Measurements from ENCODE around the gene DTNB.

DTNB gene

DNA sequence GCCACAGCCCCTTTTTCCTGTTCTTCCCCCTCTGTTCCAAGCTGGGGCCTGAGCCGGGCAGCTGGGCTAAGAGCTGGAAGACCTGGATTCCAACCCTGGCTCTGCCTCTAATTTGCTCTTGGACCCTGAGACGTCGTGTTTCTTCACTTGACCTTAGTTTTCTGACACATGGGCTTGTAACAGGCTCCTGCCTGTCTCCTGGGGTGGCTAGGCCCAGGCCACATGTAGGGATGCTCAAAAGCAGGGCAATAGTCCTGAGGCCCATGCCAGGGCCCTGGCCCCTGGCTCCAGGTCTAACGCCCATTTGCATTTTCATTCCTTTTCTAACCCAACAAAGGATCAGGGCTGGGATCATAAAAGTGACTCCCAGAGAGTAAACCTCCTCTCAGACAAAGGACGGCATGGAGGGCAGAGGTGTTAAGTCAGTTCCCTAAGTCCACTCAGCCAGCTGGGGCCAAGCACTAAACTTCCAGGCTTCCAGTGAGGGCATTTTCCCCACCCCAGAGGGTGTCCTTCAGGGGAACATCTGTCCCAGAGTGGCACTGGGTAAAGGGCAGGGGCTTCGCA lies 315.0 kb downstream of the DTNB start:
- Histone ChIP-seq H3K27ac (replicated peaks) (no peak overlapping the region), H3K4me3 (replicated peaks; ENCODE audit: insufficient read depth, low read length) (no peak overlapping the region), H3K27me3 (ENCODE audit: insufficient read depth, poor library complexity, severe bottlenecking) (no peaks in the 10 kb centered on the region)
- TF ChIP-seq SPI1 (IDR thresholded peaks at IDR 0.05; ENCODE audit: borderline replicate concordance, low read depth) = no peak
- no peak for TF ChIP-seq POLR2AphosphoS5 (IDR thresholded peaks at IDR 0.05; ENCODE audit: low read depth)
- TF ChIP-seq, protein P1, sequence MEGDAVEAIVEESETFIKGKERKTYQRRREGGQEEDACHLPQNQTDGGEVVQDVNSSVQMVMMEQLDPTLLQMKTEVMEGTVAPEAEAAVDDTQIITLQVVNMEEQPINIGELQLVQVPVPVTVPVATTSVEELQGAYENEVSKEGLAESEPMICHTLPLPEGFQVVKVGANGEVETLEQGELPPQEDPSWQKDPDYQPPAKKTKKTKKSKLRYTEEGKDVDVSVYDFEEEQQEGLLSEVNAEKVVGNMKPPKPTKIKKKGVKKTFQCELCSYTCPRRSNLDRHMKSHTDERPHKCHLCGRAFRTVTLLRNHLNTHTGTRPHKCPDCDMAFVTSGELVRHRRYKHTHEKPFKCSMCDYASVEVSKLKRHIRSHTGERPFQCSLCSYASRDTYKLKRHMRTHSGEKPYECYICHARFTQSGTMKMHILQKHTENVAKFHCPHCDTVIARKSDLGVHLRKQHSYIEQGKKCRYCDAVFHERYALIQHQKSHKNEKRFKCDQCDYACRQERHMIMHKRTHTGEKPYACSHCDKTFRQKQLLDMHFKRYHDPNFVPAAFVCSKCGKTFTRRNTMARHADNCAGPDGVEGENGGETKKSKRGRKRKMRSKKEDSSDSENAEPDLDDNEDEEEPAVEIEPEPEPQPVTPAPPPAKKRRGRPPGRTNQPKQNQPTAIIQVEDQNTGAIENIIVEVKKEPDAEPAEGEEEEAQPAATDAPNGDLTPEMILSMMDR (IDR thresholded peaks at IDR 0.05; ENCODE audit: insufficient read depth, low read length) = no peak
- DNase-seq (ENCODE audit: low read depth in 1 of 2, low spot score in 1 of 2) = no peak

DNA sequence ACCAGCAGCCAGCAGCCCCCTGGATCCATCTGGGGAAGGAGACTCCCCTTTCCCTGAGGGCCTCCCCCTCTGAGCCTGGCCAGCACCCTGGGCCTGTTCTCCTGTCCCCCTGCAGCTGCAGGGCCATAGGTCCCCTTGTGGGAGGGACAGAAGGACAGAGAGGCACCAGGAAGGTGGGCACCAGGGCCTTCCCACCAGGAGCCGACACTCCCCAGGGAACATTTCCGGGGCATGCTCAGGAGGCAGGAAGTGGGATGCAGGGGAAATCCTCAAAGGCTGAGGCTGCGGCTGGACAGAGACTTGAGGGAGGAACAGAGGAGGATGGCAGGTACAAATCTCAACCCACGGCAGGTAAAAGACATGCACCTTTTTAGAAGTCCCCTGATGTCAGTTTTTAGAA lies 317.3 kb downstream of the DTNB start:
- no peak for TF ChIP-seq SPI1 (IDR thresholded peaks at IDR 0.05; ENCODE audit: borderline replicate concordance, low read depth)
- no peak for TF ChIP-seq GABPA (IDR thresholded peaks at IDR 0.05; ENCODE audit: low read depth)
- no peak for TF ChIP-seq REST (IDR thresholded peaks at IDR 0.05; ENCODE audit: insufficient replicate concordance, low read depth)
- TF ChIP-seq, protein P1 (IDR thresholded peaks at IDR 0.05; ENCODE audit: insufficient read depth, low read length) = no peak
- TF ChIP-seq POLR2AphosphoS5 (IDR thresholded peaks at IDR 0.05; ENCODE audit: low read depth) = no peak
- Histone ChIP-seq H3K27ac (replicated peaks) (no peak overlapping the region), H3K27me3 (ENCODE audit: insufficient read depth, poor library complexity, severe bottlenecking) (no peaks in the 10 kb centered on the region), H3K4me3 (replicated peaks; ENCODE audit: insufficient read depth, low read length) (no peak overlapping the region)
- DNase-seq (ENCODE audit: low read depth in 1 of 2, low spot score in 1 of 2) = no peak

- Histone ChIP-seq H3K4me3 (replicated peaks; ENCODE audit: insufficient read depth, low read length) (no peak overlapping the region), H3K27me3 (ENCODE audit: insufficient read depth, poor library complexity, severe bottlenecking) (no peaks in the 10 kb centered on the region), H3K27ac (replicated peaks) (no peak overlapping the region)
- TF ChIP-seq POLR2AphosphoS5 (IDR thresholded peaks at IDR 0.05; ENCODE audit: low read depth) (no peak), REST (IDR thresholded peaks at IDR 0.05; ENCODE audit: insufficient replicate concordance, low read depth) (no peak), SPI1 (IDR thresholded peaks at IDR 0.05; ENCODE audit: borderline replicate concordance, low read depth) (no peak), GABPA (IDR thresholded peaks at IDR 0.05; ENCODE audit: low read depth) (no peak)
- TF ChIP-seq, protein P1 (IDR thresholded peaks at IDR 0.05; ENCODE audit: insufficient read depth, low read length) = no peak
- no peak for DNase-seq (ENCODE audit: low read depth in 1 of 2, low spot score in 1 of 2)
Measured at GRCh38 chr2:25355270-25355669, 318.1 kb downstream of the DTNB start.

DNA sequence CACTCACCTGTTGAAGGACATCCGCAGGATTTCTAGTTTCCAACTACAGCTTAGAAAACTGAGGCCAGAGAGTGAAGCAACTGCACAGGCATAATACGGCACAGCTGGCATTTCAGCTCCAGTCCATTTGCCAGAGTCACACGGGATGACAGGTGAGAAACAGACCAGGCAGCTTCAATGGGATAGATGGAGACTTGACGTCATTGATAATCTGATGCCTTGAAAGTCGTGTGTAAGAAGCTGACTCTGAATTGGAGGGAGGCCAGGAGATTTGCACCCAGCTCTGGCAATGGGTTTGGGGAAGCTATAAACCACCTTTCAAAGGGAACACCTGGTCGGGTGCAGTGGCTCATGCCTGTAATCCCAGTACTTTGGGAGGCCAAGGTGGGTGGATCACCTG lies 319.3 kb downstream of the DTNB start:
- TF ChIP-seq GABPA (IDR thresholded peaks at IDR 0.05; ENCODE audit: low read depth) = no peak
- TF ChIP-seq SPI1 (IDR thresholded peaks at IDR 0.05; ENCODE audit: borderline replicate concordance, low read depth) = no peak
- no peak for TF ChIP-seq POLR2AphosphoS5 (IDR thresholded peaks at IDR 0.05; ENCODE audit: low read depth)
- TF ChIP-seq, protein P1 (IDR thresholded peaks at IDR 0.05; ENCODE audit: insufficient read depth, low read length) = no peak
- no peak for TF ChIP-seq REST (IDR thresholded peaks at IDR 0.05; ENCODE audit: insufficient replicate concordance, low read depth)
- Histone ChIP-seq H3K27ac (replicated peaks) (no peak overlapping the region), H3K4me3 (replicated peaks; ENCODE audit: insufficient read depth, low read length) (no peak overlapping the region), H3K27me3 (ENCODE audit: insufficient read depth, poor library complexity, severe bottlenecking) (no peaks in the 10 kb centered on the region)
- no peak for DNase-seq (ENCODE audit: low read depth in 1 of 2, low spot score in 1 of 2)
